HG02763 (cell line): Measurements from ENCODE around the gene RNF10.
"Not testable (repeated sequence)": the region's sequence is repeated elsewhere in the genome, so short reads cannot be mapped to it uniquely, and the experiment has no call there.

Experiments
- ATAC-seq: cut with Tn5 transposase; IDR thresholded peaks from one replicate; pipeline ENCODE4 v1.9.1; 2021; ENCODE audit warnings: mild to moderate bottlenecking, moderate library complexity; ENCODE audit not compliant: unreplicated experiment

The RNF10 gene

GRCh38 chr12:120611534-120611933, 77.4 kb downstream of the RNF10 start:
- not testable (repeated sequence) for ATAC-seq

GRCh38 chr12:120614848-120615247, 80.7 kb downstream of the RNF10 start:
- ATAC-seq: no peak

GRCh38 chr12:120617193-120617592, 83.0 kb downstream of the RNF10 start:
- ATAC-seq: not testable (repeated sequence)

GRCh38 chr12:120617767-120618166, 83.6 kb downstream of the RNF10 start:
- not testable (repeated sequence) for ATAC-seq

GRCh38 chr12:120618954-120619615, 84.9 kb downstream of the RNF10 start:
- ATAC-seq: no peak

GRCh38 chr12:120620624-120621023, 86.5 kb downstream of the RNF10 start:
- ATAC-seq: no peak

- no peak for ATAC-seq
These were observed 91.6 kb downstream of the RNF10 start for GRCh38 chr12:120625557-120626419.
